NB4 (cell line): Measurements from ENCODE around the gene ARHGAP4.

Experiments
- CTCF ChIP-seq: IDR thresholded peaks from one replicate; pipeline ENCODE4 v1.5.1; 2012; ENCODE audit warnings: low read depth, low read length
- POLR2A ChIP-seq: IDR thresholded peaks from 2 replicates; pipeline ENCODE4 v1.6.1; 2011; ENCODE audit warnings: mild to moderate bottlenecking; ENCODE audit not compliant: insufficient read length; ENCODE audit errors: extremely low read depth

- TF ChIP-seq CTCF, result no peak
- TF ChIP-seq POLR2A, result no peak
These were observed 48.3 kb downstream of the ARHGAP4 start for GRCh38 chrX:153877571-153878261.
